Stimulated activated naive CD4-positive, alpha-beta T cell treated with Interleukin-2 at 50 U/mL for 16 hours (primary cell): ENCODE results near the gene MAP1LC3B2.

ENCODE experiments used
- DNase-seq: peaks from one replicate; lab custom pipeline; 2025; lab: John Stamatoyannopoulos, UW

Gene MAP1LC3B2

GRCh38 chr12:116595672-116596071 is 36.5 kb downstream of the MAP1LC3B2 start:
- DNase-seq, result no peak

- no peak for DNase-seq
Measured at GRCh38 chr12:116597886-116598285, 38.7 kb downstream of the MAP1LC3B2 start.

- no peak for DNase-seq
Measured at GRCh38 chr12:116598311-116599284, 39.4 kb downstream of the MAP1LC3B2 start.

GRCh38 chr12:116599285-116600136 is 40.3 kb downstream of the MAP1LC3B2 start:
- DNase-seq, result peak; percentile 21

GRCh38 chr12:116600959-116601918 is 42.1 kb downstream of the MAP1LC3B2 start:
- no peak for DNase-seq

- no peak for DNase-seq
Measured at GRCh38 chr12:116601933-116602810, 43.0 kb downstream of the MAP1LC3B2 start.

GRCh38 chr12:116603546-116604177 is 44.5 kb downstream of the MAP1LC3B2 start:
- no peak for DNase-seq

- DNase-seq, result no peak
Measured at GRCh38 chr12:116604178-116604895, 45.2 kb downstream of the MAP1LC3B2 start.

GRCh38 chr12:116604951-116605641 is 45.9 kb downstream of the MAP1LC3B2 start:
- no peak for DNase-seq

- no peak for DNase-seq
Measured at GRCh38 chr12:116606397-116606796, 47.2 kb downstream of the MAP1LC3B2 start.

- no peak for DNase-seq
Measured at GRCh38 chr12:116607039-116607438, 47.9 kb downstream of the MAP1LC3B2 start.

- no peak for DNase-seq
Measured at GRCh38 chr12:116609319-116610114, 50.3 kb downstream of the MAP1LC3B2 start.

- DNase-seq, result no peak
Measured at GRCh38 chr12:116610971-116611541, 51.9 kb downstream of the MAP1LC3B2 start.

- DNase-seq, result no peak
Measured at GRCh38 chr12:116612436-116612835, 53.3 kb downstream of the MAP1LC3B2 start.

GRCh38 chr12:116613256-116613655 is 54.1 kb downstream of the MAP1LC3B2 start:
- no peak for DNase-seq

- DNase-seq, result no peak
Measured at GRCh38 chr12:116614194-116614915, 55.2 kb downstream of the MAP1LC3B2 start.
